HL-60/S4 treated with phorbol 12-myristate 13-acetate at 8.2 ng/mL for 4 days and 3 days (cell line): ENCODE measurements around the gene MAP3K10.
"Not testable (repeated sequence)": the region's sequence is repeated elsewhere in the genome, so short reads cannot be mapped to it uniquely, and the experiment has no call there.

ENCODE experiments used
- in situ Hi-C: fragments of 300-500 bp; cut with MboI; formaldehyde crosslinking; loops from 2 replicates; pipeline ENCODE4 v1.15.0; 2022; ENCODE audit warnings: low sequenced_read_pairs

The MAP3K10 gene

GRCh38 chr19:40216013-40216776 lies 25.0 kb downstream of the MAP3K10 start:
- in situ Hi-C loops, result no loop called here

- in situ Hi-C loops, result no loop called here
Measured at GRCh38 chr19:40216777-40217026, 25.5 kb downstream of the MAP3K10 start.

GRCh38 chr19:40217027-40217810 lies 26.0 kb downstream of the MAP3K10 start:
- in situ Hi-C loops, result no loop called here

- in situ Hi-C loops, result no loop called here
Measured at GRCh38 chr19:40217934-40218890, 27.0 kb downstream of the MAP3K10 start, which contains the start of gene TTC9B. Gene TTC9B (minus strand): TSS chr19:40218384. CDS start chr19:40218381, 3 bp downstream.

GRCh38 chr19:40219029-40219428 lies 27.8 kb downstream of the MAP3K10 start:
- in situ Hi-C loops, result not testable (repeated sequence)

GRCh38 chr19:40219721-40220276 lies 28.6 kb downstream of the MAP3K10 start:
- in situ Hi-C loops, result loop anchor here (10.0 kb wide), 1 partner anchor 75 kb away; no protein-coding TSS in a partner anchor

GRCh38 chr19:40220674-40221073 lies 29.4 kb downstream of the MAP3K10 start:
- in situ Hi-C loops, result loop anchor here (10.0 kb wide), 1 partner anchor 76 kb away; no protein-coding TSS in a partner anchor

- in situ Hi-C loops, result loop anchor here (10.0 kb wide), 1 partner anchor 77 kb away; no protein-coding TSS in a partner anchor
Measured at GRCh38 chr19:40221858-40222619, 30.8 kb downstream of the MAP3K10 start.

GRCh38 chr19:40223135-40223822 lies 32.1 kb downstream of the MAP3K10 start:
- in situ Hi-C loops, result loop anchor here (10.0 kb wide), 1 partner anchor 78 kb away; no protein-coding TSS in a partner anchor

- in situ Hi-C loops, result loop anchor here (10.0 kb wide), 1 partner anchor 80 kb away; no protein-coding TSS in a partner anchor
Measured at GRCh38 chr19:40224342-40225150, 33.3 kb downstream of the MAP3K10 start.

- in situ Hi-C loops, result loop anchor here (10.0 kb wide), 1 partner anchor 81 kb away; no protein-coding TSS in a partner anchor
Measured at GRCh38 chr19:40225440-40226305, 34.4 kb downstream of the MAP3K10 start.

- in situ Hi-C loops, result loop anchor here (10.0 kb wide), 1 partner anchor 84 kb away; no protein-coding TSS in a partner anchor
Measured at GRCh38 chr19:40228346-40228745, 37.1 kb downstream of the MAP3K10 start.

- in situ Hi-C loops, result loop anchor here (10.0 kb wide), 1 partner anchor 84 kb away; no protein-coding TSS in a partner anchor
Measured at GRCh38 chr19:40228863-40229262, 37.6 kb downstream of the MAP3K10 start.

- in situ Hi-C loops, result loop anchor here (10.0 kb wide), 1 partner anchor 85 kb away; no protein-coding TSS in a partner anchor
Measured at GRCh38 chr19:40229484-40229883, 38.3 kb downstream of the MAP3K10 start.

GRCh38 chr19:40229926-40230417 lies 38.7 kb downstream of the MAP3K10 start:
- in situ Hi-C loops, result loop anchor here (10.0 kb wide), 1 partner anchor 85 kb away; no protein-coding TSS in a partner anchor

- in situ Hi-C loops, result no loop called here
Measured at GRCh38 chr19:40231057-40231456, 39.8 kb downstream of the MAP3K10 start.
